ENCODE measurements around the gene TRIM47.
"Not testable (repeated sequence)": the region's sequence is repeated elsewhere in the genome, so short reads cannot be mapped to it uniquely, and the experiment has no call there.

Gene TRIM47

GRCh38 chr17:75872434-75873351, 5.7 kb downstream of the TRIM47 start:
- H3K4me3 ChIP-seq (ENCODE audit: low read depth, low read length, poor library complexity, severe bottlenecking), result no peak overlapping the region
- no peaks in the 10 kb centered on the region for H3K36me3 ChIP-seq (ENCODE audit: insufficient read depth, low read length)
- H4K20me1 ChIP-seq (ENCODE audit: insufficient read depth, low read length), result no peaks in the 10 kb centered on the region
- no peak overlapping the region for H2AFZ ChIP-seq (ENCODE audit: low read length)
- no peaks in the 10 kb centered on the region for H3K9me3 ChIP-seq (ENCODE audit: low read length)
- no peaks in the 10 kb centered on the region for H3K27me3 ChIP-seq (ENCODE audit: insufficient read depth, low read length)
- H3K4me1 ChIP-seq (ENCODE audit: insufficient read depth, low read length, severe bottlenecking), result peaks cover 31% of the 10 kb centered on the region
- H3F3A ChIP-seq (ENCODE audit: insufficient read depth, low read length), result no peaks in the 10 kb centered on the region
- no peak overlapping the region for H3K27ac ChIP-seq (ENCODE audit: low read depth, low read length, poor library complexity, severe bottlenecking)
- no peaks in the 10 kb centered on the region for H3K79me2 ChIP-seq (ENCODE audit: insufficient read depth, low read length)
- H3K4me2 ChIP-seq (ENCODE audit: low read length), result no peak overlapping the region
- no peaks in the 10 kb centered on the region for H3K9me2 ChIP-seq (ENCODE audit: low read depth, low read length)
- no peak for TF ChIP-seq EZH2 (IDR thresholded peaks at IDR 0.05; ENCODE audit: borderline replicate concordance, low read length)
- no peak overlapping the region for H3K9ac ChIP-seq (ENCODE audit: low read length)

- H4K20me1 ChIP-seq (ENCODE audit: insufficient read depth, low read length); H3K9ac ChIP-seq (ENCODE audit: low read length); H3K27ac ChIP-seq (ENCODE audit: low read depth, low read length, poor library complexity, severe bottlenecking); H3K79me2 ChIP-seq (ENCODE audit: insufficient read depth, low read length); H3K9me3 ChIP-seq (ENCODE audit: low read length); H3K9me2 ChIP-seq (ENCODE audit: low read depth, low read length); H3K36me3 ChIP-seq (ENCODE audit: insufficient read depth, low read length); H2AFZ ChIP-seq (ENCODE audit: low read length); H3K4me2 ChIP-seq (ENCODE audit: low read length); H3F3A ChIP-seq (ENCODE audit: insufficient read depth, low read length); H3K4me3 ChIP-seq (ENCODE audit: low read depth, low read length, poor library complexity, severe bottlenecking); H3K4me1 ChIP-seq (ENCODE audit: insufficient read depth, low read length, severe bottlenecking); H3K27me3 ChIP-seq (ENCODE audit: insufficient read depth, low read length): not testable (repeated sequence)
These were observed 8.2 kb downstream of the TRIM47 start for GRCh38 chr17:75870228-75870627.

- Histone ChIP-seq H3K4me3 (ENCODE audit: low read depth, low read length, poor library complexity, severe bottlenecking) (no peak overlapping the region), H3K9me3 (ENCODE audit: low read length) (no peaks in the 10 kb centered on the region), H3K27me3 (ENCODE audit: insufficient read depth, low read length) (no peaks in the 10 kb centered on the region), H3K4me1 (ENCODE audit: insufficient read depth, low read length, severe bottlenecking) (peaks cover 8% of the 10 kb centered on the region), H3K9ac (ENCODE audit: low read length) (no peak overlapping the region), H3F3A (ENCODE audit: insufficient read depth, low read length) (no peaks in the 10 kb centered on the region), H4K20me1 (ENCODE audit: insufficient read depth, low read length) (no peaks in the 10 kb centered on the region), H3K4me2 (ENCODE audit: low read length) (no peak overlapping the region), H3K79me2 (ENCODE audit: insufficient read depth, low read length) (no peaks in the 10 kb centered on the region), H3K27ac (ENCODE audit: low read depth, low read length, poor library complexity, severe bottlenecking) (no peak overlapping the region), H3K9me2 (ENCODE audit: low read depth, low read length) (no peaks in the 10 kb centered on the region), H3K36me3 (ENCODE audit: insufficient read depth, low read length) (no peaks in the 10 kb centered on the region), H2AFZ (ENCODE audit: low read length) (no peak overlapping the region)
- TF ChIP-seq EZH2 (IDR thresholded peaks at IDR 0.05; ENCODE audit: borderline replicate concordance, low read length) (no peak), CTCF (IDR thresholded peaks at IDR 0.05; ENCODE audit: low read length) (no peak)
These were observed 8.9 kb downstream of the TRIM47 start for GRCh38 chr17:75869282-75870141.

GRCh38 chr17:75868730-75869281, 9.6 kb downstream of the TRIM47 start:
- H3K79me2 ChIP-seq (ENCODE audit: insufficient read depth, low read length); H3K4me2 ChIP-seq (ENCODE audit: low read length); H3K27ac ChIP-seq (ENCODE audit: low read depth, low read length, poor library complexity, severe bottlenecking); H3K36me3 ChIP-seq (ENCODE audit: insufficient read depth, low read length); H3K9me2 ChIP-seq (ENCODE audit: low read depth, low read length); H4K20me1 ChIP-seq (ENCODE audit: insufficient read depth, low read length); H3K9me3 ChIP-seq (ENCODE audit: low read length); H3F3A ChIP-seq (ENCODE audit: insufficient read depth, low read length); H3K4me3 ChIP-seq (ENCODE audit: low read depth, low read length, poor library complexity, severe bottlenecking); H3K27me3 ChIP-seq (ENCODE audit: insufficient read depth, low read length); H2AFZ ChIP-seq (ENCODE audit: low read length); H3K9ac ChIP-seq (ENCODE audit: low read length): not testable (repeated sequence)
- peaks cover 15% of the 10 kb centered on the region for H3K4me1 ChIP-seq (ENCODE audit: insufficient read depth, low read length, severe bottlenecking)

- H3K27me3 ChIP-seq (ENCODE audit: insufficient read depth, low read length); H3K9me3 ChIP-seq (ENCODE audit: low read length); H2AFZ ChIP-seq (ENCODE audit: low read length); H3F3A ChIP-seq (ENCODE audit: insufficient read depth, low read length); H3K4me3 ChIP-seq (ENCODE audit: low read depth, low read length, poor library complexity, severe bottlenecking); H3K9ac ChIP-seq (ENCODE audit: low read length); H3K9me2 ChIP-seq (ENCODE audit: low read depth, low read length); H3K4me2 ChIP-seq (ENCODE audit: low read length); H3K79me2 ChIP-seq (ENCODE audit: insufficient read depth, low read length); H3K27ac ChIP-seq (ENCODE audit: low read depth, low read length, poor library complexity, severe bottlenecking); H4K20me1 ChIP-seq (ENCODE audit: insufficient read depth, low read length); H3K36me3 ChIP-seq (ENCODE audit: insufficient read depth, low read length): not testable (repeated sequence)
- peaks cover 11% of the 10 kb centered on the region for H3K4me1 ChIP-seq (ENCODE audit: insufficient read depth, low read length, severe bottlenecking)
These were observed 12.8 kb downstream of the TRIM47 start for GRCh38 chr17:75865404-75866188.

GRCh38 chr17:75864887-75865286, 13.5 kb downstream of the TRIM47 start:
- not testable (repeated sequence) for H3K4me3 ChIP-seq (ENCODE audit: low read depth, low read length, poor library complexity, severe bottlenecking); H3K36me3 ChIP-seq (ENCODE audit: insufficient read depth, low read length); H4K20me1 ChIP-seq (ENCODE audit: insufficient read depth, low read length); H3K9ac ChIP-seq (ENCODE audit: low read length); H3K27me3 ChIP-seq (ENCODE audit: insufficient read depth, low read length); H3K4me2 ChIP-seq (ENCODE audit: low read length); H3K9me3 ChIP-seq (ENCODE audit: low read length); H3K79me2 ChIP-seq (ENCODE audit: insufficient read depth, low read length); H3K27ac ChIP-seq (ENCODE audit: low read depth, low read length, poor library complexity, severe bottlenecking); H3F3A ChIP-seq (ENCODE audit: insufficient read depth, low read length); H3K9me2 ChIP-seq (ENCODE audit: low read depth, low read length); H2AFZ ChIP-seq (ENCODE audit: low read length)
- H3K4me1 ChIP-seq (ENCODE audit: insufficient read depth, low read length, severe bottlenecking), result peaks cover 11% of the 10 kb centered on the region
